A204.1 (cell line): ENCODE data around the gene RABL2A.
"Not testable (repeated sequence)": the region's sequence is repeated elsewhere in the genome, so short reads cannot be mapped to it uniquely, and the experiment has no call there.

Source experiments
- FAIRE-seq: peaks from 2 replicates; lab custom pipeline; 2012; peaks lifted over from hg19 to GRCh38; lab: Jason Lieb, UNC

Gene RABL2A

GRCh38 chr2:113685471-113685870 is 58.4 kb downstream of the RABL2A start:
- no peak for FAIRE-seq

DNA sequence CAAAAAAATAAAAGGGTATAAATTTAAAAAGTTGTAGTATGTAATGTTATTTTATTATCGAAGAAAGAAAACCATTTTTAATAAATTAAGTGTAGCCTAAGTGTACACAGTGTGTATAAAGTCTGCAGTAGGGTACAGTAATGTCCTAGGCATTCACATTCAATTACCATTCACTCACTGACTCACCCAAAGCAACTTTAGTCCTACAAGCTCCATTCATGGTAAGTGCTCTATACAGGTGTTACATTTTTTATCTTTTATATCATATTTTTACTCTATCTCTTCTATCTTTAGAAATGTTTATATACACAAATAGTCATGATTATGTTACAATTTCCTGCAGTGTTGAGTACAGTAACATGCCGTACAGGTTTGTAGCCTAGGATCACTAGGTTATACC is 59.5 kb downstream of the RABL2A start:
- FAIRE-seq, result no peak

DNA sequence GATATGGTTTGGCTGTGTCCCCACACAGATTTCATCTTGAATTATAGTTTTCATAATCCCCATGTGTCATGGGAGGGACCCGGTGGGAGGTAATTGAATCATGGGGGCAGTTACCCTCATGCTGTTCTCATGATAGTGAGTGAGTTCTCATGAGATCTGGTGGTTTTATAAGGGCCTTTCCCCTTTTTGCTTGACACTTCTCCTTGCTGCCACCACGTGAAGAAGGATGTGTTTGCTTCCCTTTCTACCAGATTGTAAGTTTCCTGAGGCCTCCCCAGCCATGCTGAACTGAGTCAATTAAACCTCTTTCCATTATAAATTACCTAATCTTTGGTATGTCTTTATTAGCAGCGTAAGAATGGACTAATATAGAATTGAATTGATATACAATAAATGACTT is 63.8 kb downstream of the RABL2A start:
- FAIRE-seq, result not testable (repeated sequence)
